CD4-positive, alpha-beta T cell treated with Interleukin-4 for 1 hour (primary cell): ENCODE data around the gene VGLL3.
"Not testable (repeated sequence)": the region's sequence is repeated elsewhere in the genome, so short reads cannot be mapped to it uniquely, and the experiment has no call there.

ENCODE experiments used
- DNase-seq, 2 donors: peaks; one replicate each; pipeline ENCODE4 v3.0.0-alpha.2; 2020 to 2022

VGLL3 gene

GRCh38 chr3:86989006-86989405 lies 1.9 kb downstream of the VGLL3 start:
- no peak for DNase-seq

- DNase-seq: no peak
Observed at GRCh38 chr3:86988235-86988634, 2.7 kb downstream of the VGLL3 start.

- DNase-seq: no peak
Observed at GRCh38 chr3:86987421-86987715, 3.6 kb downstream of the VGLL3 start.

- no peak for DNase-seq
Observed at GRCh38 chr3:86986671-86987420, 4.1 kb downstream of the VGLL3 start.

GRCh38 chr3:86985181-86985826 lies 5.6 kb downstream of the VGLL3 start:
- DNase-seq: no peak

GRCh38 chr3:86984271-86984670 lies 6.7 kb downstream of the VGLL3 start:
- no peak for DNase-seq

- DNase-seq: no peak
Observed at GRCh38 chr3:86982883-86983282, 8.1 kb downstream of the VGLL3 start.

- no peak for DNase-seq
Observed at GRCh38 chr3:86978111-86978551, 12.8 kb downstream of the VGLL3 start.

- no peak for DNase-seq
Observed at GRCh38 chr3:86976219-86976618, 14.7 kb downstream of the VGLL3 start.

- not testable (repeated sequence) for DNase-seq
Observed at GRCh38 chr3:86974177-86974576, 16.8 kb downstream of the VGLL3 start.

GRCh38 chr3:86973440-86973839 lies 17.5 kb downstream of the VGLL3 start:
- no peak for DNase-seq

- DNase-seq: peak in 1 of 2 donors; percentile 1
Observed at GRCh38 chr3:86969500-86970189, 21.3 kb downstream of the VGLL3 start.

- no peak for DNase-seq
Observed at GRCh38 chr3:86968244-86968932, 22.6 kb downstream of the VGLL3 start.

GRCh38 chr3:86967062-86967461 lies 23.9 kb downstream of the VGLL3 start:
- no peak for DNase-seq

- no peak for DNase-seq
Observed at GRCh38 chr3:86965166-86965565, 25.8 kb downstream of the VGLL3 start.

- no peak for DNase-seq
Observed at GRCh38 chr3:86963611-86964010, 27.3 kb downstream of the VGLL3 start.

GRCh38 chr3:86961297-86961696 lies 29.7 kb downstream of the VGLL3 start:
- DNase-seq: no peak

GRCh38 chr3:86960550-86960949 lies 30.4 kb downstream of the VGLL3 start:
- DNase-seq: no peak

GRCh38 chr3:86958534-86958933 lies 32.4 kb downstream of the VGLL3 start:
- no peak for DNase-seq

GRCh38 chr3:86954747-86955146 lies 36.2 kb downstream of the VGLL3 start:
- DNase-seq: no peak

GRCh38 chr3:86954226-86954625 lies 36.7 kb downstream of the VGLL3 start:
- no peak for DNase-seq

- DNase-seq: no peak
Observed at GRCh38 chr3:86951322-86951721, 39.6 kb downstream of the VGLL3 start.

GRCh38 chr3:86950717-86951116 lies 40.2 kb downstream of the VGLL3 start:
- DNase-seq: no peak

- DNase-seq: no peak
Observed at GRCh38 chr3:86949850-86950249, 41.1 kb downstream of the VGLL3 start.
